Measurements from ENCODE around the gene LAMB1. TPM values are rescaled to one million over a fixed set of nuclear protein-coding genes. Genes with fewer than 3 reads are reported as not detected.

Gene LAMB1
- total RNA-seq, 1 donor from 2014 or later = 104 TPM

DNA sequence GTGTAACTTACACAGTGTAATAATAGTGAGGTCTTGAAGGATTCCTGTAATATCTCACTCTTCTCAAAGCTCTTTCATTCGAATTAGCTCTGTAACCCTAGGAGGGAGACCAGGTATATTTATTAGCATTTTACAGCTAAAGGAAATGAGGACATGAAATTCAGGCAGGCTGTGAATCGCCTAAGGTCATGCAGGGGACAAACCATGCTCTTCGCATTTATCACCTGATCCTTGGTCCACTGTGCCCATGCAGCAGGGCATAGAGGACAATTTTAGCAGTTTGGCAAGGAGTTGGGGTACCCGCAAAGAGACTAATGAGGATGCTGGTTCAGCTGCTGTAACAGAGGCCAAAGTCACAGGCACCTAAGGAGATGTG, 14.8 kb upstream of the LAMB1 start:
- H3K4me1 ChIP-seq = no peaks in the 10 kb centered on the region
- no peak overlapping the region for H3K27ac ChIP-seq
- no peak for ATAC-seq
- no peaks in the 10 kb centered on the region for H3K27me3 ChIP-seq (ENCODE audit: low read depth)
- DNase-seq = no peak
- H3K9me3 ChIP-seq = no peaks in the 10 kb centered on the region
- TF ChIP-seq, protein P1, sequence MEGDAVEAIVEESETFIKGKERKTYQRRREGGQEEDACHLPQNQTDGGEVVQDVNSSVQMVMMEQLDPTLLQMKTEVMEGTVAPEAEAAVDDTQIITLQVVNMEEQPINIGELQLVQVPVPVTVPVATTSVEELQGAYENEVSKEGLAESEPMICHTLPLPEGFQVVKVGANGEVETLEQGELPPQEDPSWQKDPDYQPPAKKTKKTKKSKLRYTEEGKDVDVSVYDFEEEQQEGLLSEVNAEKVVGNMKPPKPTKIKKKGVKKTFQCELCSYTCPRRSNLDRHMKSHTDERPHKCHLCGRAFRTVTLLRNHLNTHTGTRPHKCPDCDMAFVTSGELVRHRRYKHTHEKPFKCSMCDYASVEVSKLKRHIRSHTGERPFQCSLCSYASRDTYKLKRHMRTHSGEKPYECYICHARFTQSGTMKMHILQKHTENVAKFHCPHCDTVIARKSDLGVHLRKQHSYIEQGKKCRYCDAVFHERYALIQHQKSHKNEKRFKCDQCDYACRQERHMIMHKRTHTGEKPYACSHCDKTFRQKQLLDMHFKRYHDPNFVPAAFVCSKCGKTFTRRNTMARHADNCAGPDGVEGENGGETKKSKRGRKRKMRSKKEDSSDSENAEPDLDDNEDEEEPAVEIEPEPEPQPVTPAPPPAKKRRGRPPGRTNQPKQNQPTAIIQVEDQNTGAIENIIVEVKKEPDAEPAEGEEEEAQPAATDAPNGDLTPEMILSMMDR (IDR thresholded peaks at IDR 0.05) = no peak
- no peaks in the 10 kb centered on the region for H3K36me3 ChIP-seq
- intact Hi-C loops (cut with DNase I) = no loop called here
- H3K4me3 ChIP-seq = no peak overlapping the region

DNA sequence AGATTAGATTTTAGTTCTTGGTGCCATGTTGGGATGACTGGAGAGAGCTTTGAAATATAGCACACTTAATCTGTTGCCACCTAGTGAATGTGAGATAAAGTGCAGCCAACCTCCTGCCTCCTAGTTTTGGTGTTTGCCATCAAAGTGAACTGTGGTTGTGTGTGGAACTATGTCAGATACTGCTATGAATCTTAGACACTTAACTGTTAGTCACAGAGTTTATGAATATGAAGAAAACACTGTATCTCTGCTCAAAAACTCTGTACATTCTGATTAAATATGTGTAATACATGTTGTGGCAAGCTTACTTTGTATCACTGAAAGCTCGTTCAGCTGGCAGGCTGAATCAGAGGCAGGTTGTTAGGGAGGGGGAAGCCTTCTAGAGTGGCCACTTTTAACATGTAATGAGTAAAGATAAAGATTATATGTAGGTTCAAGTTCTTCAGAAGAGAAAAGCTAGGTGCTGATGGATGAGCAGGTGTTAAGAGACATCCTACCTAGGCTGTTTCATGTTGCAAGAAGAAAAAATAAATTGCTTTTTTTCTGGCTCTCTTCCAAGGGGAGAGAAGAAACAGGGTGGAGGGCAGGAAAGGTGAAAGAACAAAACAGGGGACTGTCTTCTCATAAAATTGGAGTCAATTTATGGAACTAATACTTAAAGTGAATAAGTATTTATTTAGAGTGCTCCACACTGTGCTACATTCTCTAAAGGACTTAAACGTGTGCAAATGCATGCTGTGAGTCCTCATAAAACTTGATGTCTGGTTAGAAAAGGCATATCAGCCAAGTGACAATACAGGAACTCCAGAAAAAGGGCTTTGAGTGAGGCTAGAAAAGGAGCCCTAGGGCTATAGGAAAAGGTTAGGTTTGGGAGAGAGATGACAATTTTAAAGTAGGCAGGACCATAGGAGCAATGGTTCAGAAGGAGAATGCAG, 14.1 kb upstream of the LAMB1 start:
- TF ChIP-seq, protein P1 (IDR thresholded peaks at IDR 0.05) = peak; percentile 35
- intact Hi-C loops (cut with DNase I) = no loop called here
- no peak for DNase-seq
- Histone ChIP-seq H3K27ac (no peak overlapping the region), H3K27me3 (ENCODE audit: low read depth) (no peaks in the 10 kb centered on the region), H3K9me3 (no peaks in the 10 kb centered on the region), H3K4me1 (no peaks in the 10 kb centered on the region), H3K4me3 (no peak overlapping the region), H3K36me3 (no peaks in the 10 kb centered on the region)
- ATAC-seq = peak in 1 of 2 donors; percentile 64

DNA sequence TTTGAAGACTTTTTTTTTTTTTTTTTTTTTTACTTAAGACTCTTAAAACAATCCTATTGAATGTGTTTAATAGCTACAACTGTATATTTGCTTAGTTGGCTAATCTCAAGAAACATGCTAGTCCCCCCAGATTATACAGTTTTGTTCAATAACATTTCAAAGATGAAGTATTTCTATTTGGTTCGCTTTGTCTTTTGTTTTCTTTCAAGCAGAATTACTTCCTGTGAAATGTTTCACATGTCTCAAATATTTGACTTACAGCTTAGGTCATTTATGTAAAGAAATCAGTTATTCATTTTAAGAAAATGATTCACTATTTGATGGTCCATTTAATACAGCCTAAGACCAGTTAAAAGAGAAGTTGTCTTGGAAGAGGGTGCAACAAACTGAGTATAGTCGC, 12.8 kb upstream of the LAMB1 start:
- DNase-seq (no peak), ATAC-seq (no peak)
- no peak overlapping the region for H3K4me3 ChIP-seq
- H3K27ac ChIP-seq = no peak overlapping the region
- intact Hi-C loops (cut with DNase I) = no loop called here
- TF ChIP-seq, protein P1 (IDR thresholded peaks at IDR 0.05) = no peak
- no peaks in the 10 kb centered on the region for H3K4me1 ChIP-seq
- no peaks in the 10 kb centered on the region for H3K36me3 ChIP-seq
- H3K27me3 ChIP-seq (ENCODE audit: low read depth) = no peaks in the 10 kb centered on the region
- no peaks in the 10 kb centered on the region for H3K9me3 ChIP-seq

DNA sequence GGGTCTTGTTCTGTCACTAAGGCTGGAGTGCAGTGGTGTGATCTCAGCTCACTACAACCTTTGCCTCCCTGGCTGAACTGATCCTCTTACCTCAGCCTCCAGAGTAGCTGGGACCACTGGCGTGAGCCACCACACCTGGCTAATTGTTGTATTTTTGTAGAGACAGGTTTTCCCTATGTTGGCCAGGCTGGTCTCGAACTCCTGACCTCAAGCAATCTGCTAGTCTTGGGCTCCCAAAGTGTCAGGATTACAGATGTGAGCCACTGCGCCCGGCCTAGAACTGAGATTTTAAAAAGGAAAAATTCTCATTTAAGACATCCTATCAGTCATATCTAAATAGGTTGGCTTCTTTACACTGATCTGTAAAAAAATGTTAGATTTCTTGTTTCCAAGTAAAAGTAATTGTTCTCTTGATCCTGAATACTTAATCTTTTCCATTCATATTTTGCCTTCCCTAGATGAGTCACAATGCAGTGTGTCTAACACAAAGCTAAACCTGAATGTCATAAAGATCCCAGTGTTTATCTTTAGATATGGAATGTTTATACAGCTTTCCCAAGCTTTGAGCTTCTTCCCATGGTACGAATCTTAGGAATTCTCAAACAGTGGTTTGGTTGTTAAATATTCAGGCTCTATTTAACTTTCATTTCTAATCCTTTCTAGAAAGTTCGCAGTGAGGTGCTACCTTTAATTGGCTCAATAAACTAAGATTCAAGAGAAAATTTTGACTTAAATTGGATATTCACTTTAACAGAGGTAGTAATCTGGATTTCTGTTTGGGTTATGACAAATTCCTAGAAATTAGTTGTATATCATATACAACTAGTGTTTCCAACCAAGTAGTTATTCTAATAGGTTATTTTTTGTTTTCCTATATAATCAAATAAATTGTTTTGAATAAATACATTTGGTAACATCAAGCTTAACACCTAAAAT, 12.1 kb upstream of the LAMB1 start:
- H3K9me3 ChIP-seq = no peaks in the 10 kb centered on the region
- H3K4me3 ChIP-seq = no peak overlapping the region
- H3K4me1 ChIP-seq = no peaks in the 10 kb centered on the region
- no peak overlapping the region for H3K27ac ChIP-seq
- no peak for DNase-seq
- no peak for ATAC-seq
- TF ChIP-seq, protein P1 (IDR thresholded peaks at IDR 0.05) = no peak
- no peaks in the 10 kb centered on the region for H3K27me3 ChIP-seq (ENCODE audit: low read depth)
- no peaks in the 10 kb centered on the region for H3K36me3 ChIP-seq
- intact Hi-C loops (cut with DNase I) = no loop called here

DNA sequence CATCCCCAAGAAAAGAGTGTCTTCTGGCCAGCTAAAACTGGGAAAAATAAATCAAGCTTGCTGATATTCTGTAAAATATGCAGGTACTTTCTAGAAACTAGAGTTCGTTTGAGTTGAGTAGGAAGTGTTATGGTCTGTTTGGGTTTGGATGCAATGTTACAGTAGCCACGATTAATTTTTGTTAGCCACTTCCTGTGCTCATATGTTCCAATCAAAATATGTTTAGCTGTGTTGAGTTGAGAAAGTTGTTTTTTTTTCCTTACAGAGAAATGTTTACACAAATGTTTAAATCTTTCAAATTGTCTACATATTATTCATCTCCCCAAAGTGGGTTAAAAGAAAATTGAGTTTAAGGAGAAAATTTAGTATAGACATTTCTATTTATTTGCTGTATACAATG, 11.3 kb upstream of the LAMB1 start:
- no peak for ATAC-seq

More for the DNA sequence above, 11.3 kb upstream of the LAMB1 start:
- Histone ChIP-seq H3K27ac (no peak overlapping the region), H3K9me3 (no peaks in the 10 kb centered on the region), H3K36me3 (no peaks in the 10 kb centered on the region), H3K4me1 (no peaks in the 10 kb centered on the region), H3K4me3 (no peak overlapping the region), H3K27me3 (ENCODE audit: low read depth) (no peaks in the 10 kb centered on the region)
- TF ChIP-seq, protein P1 (IDR thresholded peaks at IDR 0.05) = no peak
- intact Hi-C loops (cut with DNase I) = no loop called here
- no peak for DNase-seq

Data from lower lobe of right lung (tissue), 2 donors.